ENCODE results near the gene GRIK3. TPM values are rescaled to one million over a fixed set of nuclear protein-coding genes. Genes with fewer than 3 reads are reported as not detected.

Gene GRIK3
- total and polyA plus RNA-seq, 2 donors (not counting 1 experiment from before 2014, with no cell fraction given) = not detected

- Histone ChIP-seq H4K20me1 (ENCODE audit: control insufficient read depth, extremely low read depth, insufficient read depth, low read length) (no peaks in the 10 kb centered on the region), H3K4me2 (ENCODE audit: extremely low read depth, insufficient read depth, low read length) (no peak overlapping the region), H3K9me3 (ENCODE audit: control insufficient read depth, insufficient read depth, low read depth, low read length) (no peaks in the 10 kb centered on the region), H3K27me3 (ENCODE audit: control insufficient read depth, insufficient read depth, low read length) (no peaks in the 10 kb centered on the region), H3K9ac (ENCODE audit: insufficient read depth, low read length) (no peak overlapping the region), H2AFZ (ENCODE audit: low read length) (no peak overlapping the region), H3K36me3 (ENCODE audit: control insufficient read depth, insufficient read depth, low read length) (no peaks in the 10 kb centered on the region), H3K4me1 (ENCODE audit: control insufficient read depth, extremely low read depth, insufficient read depth, low read length) (no peaks in the 10 kb centered on the region), H3K79me2 (ENCODE audit: control insufficient read depth, insufficient read depth, low read length) (no peaks in the 10 kb centered on the region), H3K27ac (ENCODE audit: insufficient read depth, low read length) (no peak overlapping the region), H3K4me3 (replicated peaks in 1 of 4; ENCODE audit: control extremely low read depth in 1 of 4, insufficient read depth in 1 of 4, low read depth in 3 of 4, low read length in 4 of 4) (no peak overlapping the region)
- TF ChIP-seq, protein P1, sequence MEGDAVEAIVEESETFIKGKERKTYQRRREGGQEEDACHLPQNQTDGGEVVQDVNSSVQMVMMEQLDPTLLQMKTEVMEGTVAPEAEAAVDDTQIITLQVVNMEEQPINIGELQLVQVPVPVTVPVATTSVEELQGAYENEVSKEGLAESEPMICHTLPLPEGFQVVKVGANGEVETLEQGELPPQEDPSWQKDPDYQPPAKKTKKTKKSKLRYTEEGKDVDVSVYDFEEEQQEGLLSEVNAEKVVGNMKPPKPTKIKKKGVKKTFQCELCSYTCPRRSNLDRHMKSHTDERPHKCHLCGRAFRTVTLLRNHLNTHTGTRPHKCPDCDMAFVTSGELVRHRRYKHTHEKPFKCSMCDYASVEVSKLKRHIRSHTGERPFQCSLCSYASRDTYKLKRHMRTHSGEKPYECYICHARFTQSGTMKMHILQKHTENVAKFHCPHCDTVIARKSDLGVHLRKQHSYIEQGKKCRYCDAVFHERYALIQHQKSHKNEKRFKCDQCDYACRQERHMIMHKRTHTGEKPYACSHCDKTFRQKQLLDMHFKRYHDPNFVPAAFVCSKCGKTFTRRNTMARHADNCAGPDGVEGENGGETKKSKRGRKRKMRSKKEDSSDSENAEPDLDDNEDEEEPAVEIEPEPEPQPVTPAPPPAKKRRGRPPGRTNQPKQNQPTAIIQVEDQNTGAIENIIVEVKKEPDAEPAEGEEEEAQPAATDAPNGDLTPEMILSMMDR (conservative IDR thresholded peaks at IDR 0.05 in 1 of 2, IDR thresholded peaks at IDR 0.05 in 1 of 2; ENCODE audit: low read depth in 1 of 2, low read length in 2 of 2) = no peak
- no peak for TF ChIP-seq EZH2 (IDR thresholded peaks at IDR 0.05; ENCODE audit: low read length, missing control alignments)
- DNase-seq (ENCODE audit: low read depth in 2 of 2) = no peak
These were observed 53.2 kb downstream of the GRIK3 start for GRCh38 chr1:36981126-36981525.

- Histone ChIP-seq H3K9ac (ENCODE audit: insufficient read depth, low read length) (no peak overlapping the region), H3K36me3 (ENCODE audit: control insufficient read depth, insufficient read depth, low read length) (no peaks in the 10 kb centered on the region), H3K27ac (ENCODE audit: insufficient read depth, low read length) (no peak overlapping the region), H3K4me1 (ENCODE audit: control insufficient read depth, extremely low read depth, insufficient read depth, low read length) (no peaks in the 10 kb centered on the region), H3K4me2 (ENCODE audit: extremely low read depth, insufficient read depth, low read length) (no peak overlapping the region), H3K27me3 (ENCODE audit: control insufficient read depth, insufficient read depth, low read length) (no peaks in the 10 kb centered on the region), H2AFZ (ENCODE audit: low read length) (no peak overlapping the region), H3K79me2 (ENCODE audit: control insufficient read depth, insufficient read depth, low read length) (no peaks in the 10 kb centered on the region), H3K4me3 (replicated peaks in 1 of 4; ENCODE audit: control extremely low read depth in 1 of 4, insufficient read depth in 1 of 4, low read depth in 3 of 4, low read length in 4 of 4) (no peak overlapping the region), H3K9me3 (ENCODE audit: control insufficient read depth, insufficient read depth, low read depth, low read length) (no peaks in the 10 kb centered on the region), H4K20me1 (ENCODE audit: control insufficient read depth, extremely low read depth, insufficient read depth, low read length) (no peaks in the 10 kb centered on the region)
- no peak for DNase-seq (ENCODE audit: low read depth in 2 of 2)
- TF ChIP-seq, protein P1 (conservative IDR thresholded peaks at IDR 0.05 in 1 of 2, IDR thresholded peaks at IDR 0.05 in 1 of 2; ENCODE audit: low read depth in 1 of 2, low read length in 2 of 2) = no peak
- no peak for TF ChIP-seq EZH2 (IDR thresholded peaks at IDR 0.05; ENCODE audit: low read length, missing control alignments)
These were observed 56.4 kb downstream of the GRIK3 start for GRCh38 chr1:36977731-36978406.

GRCh38 chr1:36975642-36976041 is 58.7 kb downstream of the GRIK3 start:
- DNase-seq (ENCODE audit: low read depth in 2 of 2) = no peak
- H2AFZ ChIP-seq (ENCODE audit: low read length) = no peak overlapping the region

More at GRCh38 chr1:36975642-36976041, 58.7 kb downstream of the GRIK3 start:
- H3K79me2 ChIP-seq (ENCODE audit: control insufficient read depth, insufficient read depth, low read length) = no peaks in the 10 kb centered on the region
- H3K9me3 ChIP-seq (ENCODE audit: control insufficient read depth, insufficient read depth, low read depth, low read length) = no peaks in the 10 kb centered on the region
- H4K20me1 ChIP-seq (ENCODE audit: control insufficient read depth, extremely low read depth, insufficient read depth, low read length) = no peaks in the 10 kb centered on the region
- TF ChIP-seq, protein P1 (conservative IDR thresholded peaks at IDR 0.05 in 1 of 2, IDR thresholded peaks at IDR 0.05 in 1 of 2; ENCODE audit: low read depth in 1 of 2, low read length in 2 of 2) = no peak
- no peak for TF ChIP-seq EZH2 (IDR thresholded peaks at IDR 0.05; ENCODE audit: low read length, missing control alignments)
- H3K27ac ChIP-seq (ENCODE audit: insufficient read depth, low read length) = no peak overlapping the region
- H3K9ac ChIP-seq (ENCODE audit: insufficient read depth, low read length) = no peak overlapping the region
- no peaks in the 10 kb centered on the region for H3K4me1 ChIP-seq (ENCODE audit: control insufficient read depth, extremely low read depth, insufficient read depth, low read length)
- no peak overlapping the region for H3K4me3 ChIP-seq (replicated peaks in 1 of 4; ENCODE audit: control extremely low read depth in 1 of 4, insufficient read depth in 1 of 4, low read depth in 3 of 4, low read length in 4 of 4)
- H3K36me3 ChIP-seq (ENCODE audit: control insufficient read depth, insufficient read depth, low read length) = no peaks in the 10 kb centered on the region
- H3K27me3 ChIP-seq (ENCODE audit: control insufficient read depth, insufficient read depth, low read length) = no peaks in the 10 kb centered on the region
- no peak overlapping the region for H3K4me2 ChIP-seq (ENCODE audit: extremely low read depth, insufficient read depth, low read length)

Measured in fibroblast of lung (primary cell).